ENCODE results near the gene WDR82. TPM values are rescaled to one million over a fixed set of nuclear protein-coding genes. Genes with fewer than 3 reads are reported as not detected.

The WDR82 gene
- total RNA-seq, 3 donors from 2014 or later: 49.6 to 53.1 (median 52.1) TPM

DNA sequence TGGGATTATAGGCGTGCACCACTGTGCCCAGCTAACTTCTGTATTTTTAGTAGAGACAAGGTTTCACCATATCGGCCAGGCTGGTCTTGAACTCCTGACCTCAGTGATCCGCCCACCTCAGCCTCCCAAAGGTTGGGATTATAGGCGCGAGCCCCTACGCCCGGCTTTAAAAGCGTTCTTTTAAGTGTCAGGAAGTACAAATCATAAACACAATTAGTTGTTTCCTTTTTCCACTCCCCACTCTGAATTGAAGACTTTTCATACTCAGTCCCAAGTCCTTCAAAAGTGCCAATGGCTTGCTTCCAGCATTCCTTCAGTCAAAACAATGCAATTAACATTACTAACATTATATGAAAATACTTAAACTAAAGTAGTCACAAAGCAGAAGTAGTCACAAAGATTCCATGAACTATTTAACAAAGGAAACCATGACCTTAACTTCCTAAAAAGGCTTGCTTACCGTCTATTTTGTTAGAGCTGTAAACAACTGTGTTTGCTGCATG, 8.1 kb downstream of the WDR82 start:
- intact Hi-C loops (cut with DNase I; ENCODE audit: low total_unique reads): no loop called here
- Histone ChIP-seq H3K4me3 (no peak overlapping the region), H3K36me3 (no peaks in the 10 kb centered on the region), H3K27ac (peak overlapping the region; percentile 62 to 70), H3K27me3 (no peaks in the 10 kb centered on the region), H3K4me1 (peaks cover 4 to 18% of the 10 kb centered on the region in 2 donors), H3K9me3 (no peaks in the 10 kb centered on the region)
- no peak for TF ChIP-seq POLR2AphosphoS5 (IDR thresholded peaks at IDR 0.05)
- TF ChIP-seq POLR2A (IDR thresholded peaks at IDR 0.05): no peak
- TF ChIP-seq CTCF (IDR thresholded peaks at IDR 0.05): no peak
- no peak for DNase-seq (ENCODE audit: low spot score in 2 of 2)

GRCh38 chr3:52269776-52270175, 8.7 kb downstream of the WDR82 start:
- TF ChIP-seq POLR2A (IDR thresholded peaks at IDR 0.05): no peak
- no peak for TF ChIP-seq CTCF (IDR thresholded peaks at IDR 0.05)
- no peak for TF ChIP-seq POLR2AphosphoS5 (IDR thresholded peaks at IDR 0.05)
- Histone ChIP-seq H3K27me3 (no peaks in the 10 kb centered on the region), H3K4me3 (no peak overlapping the region), H3K4me1 (peaks cover 4 to 18% of the 10 kb centered on the region in 2 donors), H3K9me3 (no peaks in the 10 kb centered on the region), H3K36me3 (no peaks in the 10 kb centered on the region), H3K27ac (peak overlapping the region; percentile 62 to 70)
- no peak for DNase-seq (ENCODE audit: low spot score in 2 of 2)
- intact Hi-C loops (cut with DNase I; ENCODE audit: low total_unique reads): no loop called here

DNA sequence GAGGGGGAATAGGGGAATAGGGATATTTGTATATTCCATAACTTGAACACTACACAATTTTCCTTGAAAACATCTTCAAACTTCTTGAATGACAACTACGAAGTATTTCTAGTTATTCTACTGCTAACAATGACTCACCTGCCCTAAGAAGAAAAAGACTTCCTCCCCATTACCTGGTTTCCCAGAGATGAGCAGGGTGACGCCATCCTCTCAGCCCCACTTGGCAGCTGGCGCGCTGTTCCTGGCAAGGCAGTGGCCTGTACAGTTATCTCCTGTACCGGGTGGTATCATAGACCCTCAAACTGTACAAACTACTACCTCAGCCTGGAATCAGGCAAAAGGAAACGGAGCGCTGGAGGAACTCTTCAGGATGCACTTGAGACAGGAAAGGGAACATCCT, 10.4 kb downstream of the WDR82 start:
- Histone ChIP-seq H3K4me3 (no peak overlapping the region), H3K9me3 (no peaks in the 10 kb centered on the region), H3K27me3 (no peaks in the 10 kb centered on the region), H3K4me1 (peaks cover 4 to 18% of the 10 kb centered on the region in 2 donors), H3K27ac (peak overlapping the region; percentile 64 to 69), H3K36me3 (no peaks in the 10 kb centered on the region)
- intact Hi-C loops (cut with DNase I; ENCODE audit: low total_unique reads): loop anchor here (1.0 kb wide), 1 partner anchor 46 kb away; no protein-coding TSS in a partner anchor
- DNase-seq (ENCODE audit: low spot score in 2 of 2): no peak
- TF ChIP-seq POLR2AphosphoS5 (IDR thresholded peaks at IDR 0.05) (no peak), POLR2A (IDR thresholded peaks at IDR 0.05) (no peak), CTCF (IDR thresholded peaks at IDR 0.05) (no peak)

GRCh38 chr3:52265387-52265786, 13.1 kb downstream of the WDR82 start:
- Histone ChIP-seq H3K9me3 (no peaks in the 10 kb centered on the region), H3K27ac (peak overlapping the region in 1 of 2 donors; percentile 10), H3K4me3 (no peak overlapping the region), H3K4me1 (no peaks in the 10 kb centered on the region), H3K36me3 (no peaks in the 10 kb centered on the region), H3K27me3 (no peaks in the 10 kb centered on the region)
- TF ChIP-seq CTCF (IDR thresholded peaks at IDR 0.05): no peak
- no peak for TF ChIP-seq POLR2AphosphoS5 (IDR thresholded peaks at IDR 0.05)
- TF ChIP-seq POLR2A (IDR thresholded peaks at IDR 0.05): no peak
- no peak for DNase-seq (ENCODE audit: low spot score in 2 of 2)
- intact Hi-C loops (cut with DNase I; ENCODE audit: low total_unique reads): no loop called here

- no peak overlapping the region for H3K27ac ChIP-seq
- TF ChIP-seq POLR2AphosphoS5 (IDR thresholded peaks at IDR 0.05): no peak
- no peak for TF ChIP-seq POLR2A (IDR thresholded peaks at IDR 0.05)
- no peak for TF ChIP-seq CTCF (IDR thresholded peaks at IDR 0.05)
- H3K4me3 ChIP-seq: no peak overlapping the region
- no peaks in the 10 kb centered on the region for H3K27me3 ChIP-seq
- H3K36me3 ChIP-seq: peaks cover 9% of the 10 kb centered on the region
- no peaks in the 10 kb centered on the region for H3K4me1 ChIP-seq
- DNase-seq (ENCODE audit: low spot score in 2 of 2): no peak
- intact Hi-C loops (cut with DNase I; ENCODE audit: low total_unique reads): no loop called here
- no peaks in the 10 kb centered on the region for H3K9me3 ChIP-seq
Observed at GRCh38 chr3:52262447-52262846, 16.0 kb downstream of the WDR82 start.
